GM18499 (cell line): Measurements from ENCODE around the gene OPA3.

ENCODE experiments used
- ATAC-seq: cut with Tn5 transposase; IDR thresholded peaks from one replicate; pipeline ENCODE4 v1.9.1; 2021; ENCODE audit warnings: moderate number of reproducible peaks; ENCODE audit not compliant: insufficient read depth, unreplicated experiment

The OPA3 gene

GRCh38 chr19:45599286-45599685, 14.7 kb upstream of the OPA3 start:
- ATAC-seq, result no peak

GRCh38 chr19:45598267-45599001, 13.8 kb upstream of the OPA3 start:
- ATAC-seq, result no peak

DNA sequence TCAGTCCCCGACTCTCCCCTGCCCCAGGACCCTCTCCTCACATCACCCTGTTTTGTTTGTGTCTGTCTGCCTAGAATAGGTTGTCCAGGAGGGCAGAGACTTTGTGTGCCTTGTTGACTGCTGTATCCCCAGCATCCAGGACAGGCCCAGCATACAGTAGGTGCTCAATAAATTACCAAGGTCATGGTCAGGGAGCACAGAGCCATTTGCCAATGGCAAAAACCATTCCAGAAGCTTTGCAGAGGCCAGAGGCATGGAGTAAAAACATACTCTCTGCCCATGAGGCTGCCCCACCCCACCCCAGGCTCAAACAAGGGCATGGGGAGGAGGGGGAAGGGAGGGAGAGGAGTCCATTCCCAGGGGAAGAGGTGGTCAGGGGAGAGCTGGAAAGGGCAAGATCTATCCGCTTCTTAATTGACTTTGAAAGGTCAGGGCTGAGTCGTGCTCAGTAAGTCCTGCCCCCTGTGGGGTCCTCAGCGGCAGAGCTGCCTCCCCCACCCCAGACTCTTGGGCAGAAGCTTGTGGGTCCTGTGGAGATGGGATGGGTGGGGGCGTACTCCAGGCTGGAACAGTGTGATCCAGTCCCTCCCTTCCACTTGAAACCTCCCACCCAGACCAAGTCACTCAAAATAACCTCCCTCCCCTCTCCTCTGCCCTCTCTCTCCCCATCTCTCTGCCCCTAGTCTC, 13.0 kb upstream of the OPA3 start:
- no peak for ATAC-seq

- ATAC-seq, result no peak
Observed at GRCh38 chr19:45595814-45596213, 11.2 kb upstream of the OPA3 start.

- no peak for ATAC-seq
Observed at GRCh38 chr19:45593520-45593919, 8.9 kb upstream of the OPA3 start.

DNA sequence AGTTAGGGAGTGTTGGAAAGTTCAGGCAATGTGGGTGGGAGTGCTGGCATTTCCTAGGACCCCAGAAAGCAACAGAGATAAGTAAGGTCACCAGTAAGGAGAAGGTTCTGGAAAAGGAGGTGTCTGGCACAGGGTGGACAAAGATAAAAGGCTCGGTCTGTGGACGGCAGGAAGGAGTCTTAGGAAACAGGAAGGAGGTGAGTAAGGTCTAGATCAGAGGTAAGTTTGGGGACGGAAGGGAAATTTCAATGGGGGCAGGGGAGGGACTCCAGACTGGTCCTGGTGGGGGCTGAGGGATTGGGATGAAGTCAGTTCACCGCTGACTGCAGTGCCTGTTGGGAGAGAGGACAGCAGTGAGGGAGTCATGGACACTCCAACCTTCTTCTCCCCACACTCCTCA, 7.8 kb upstream of the OPA3 start:
- ATAC-seq, result no peak

DNA sequence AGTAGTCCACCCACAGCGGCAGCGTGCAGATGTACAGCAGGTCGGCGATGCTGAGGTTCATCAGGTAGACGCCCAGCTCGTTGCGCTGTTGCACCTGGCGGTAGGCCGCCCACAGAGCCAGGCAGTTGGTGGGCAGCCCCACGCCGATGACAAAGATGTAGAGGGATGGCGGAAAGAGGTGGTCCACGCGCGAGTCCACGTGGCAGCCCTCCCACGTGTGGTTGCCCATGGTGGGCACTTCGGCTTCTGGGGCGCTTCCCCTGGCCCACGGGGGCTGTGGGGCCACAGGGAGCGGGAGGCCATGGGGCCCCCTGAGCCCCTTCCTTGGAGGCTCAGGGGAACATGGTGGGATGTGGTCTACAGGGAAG, 7.0 kb upstream of the OPA3 start:
- no peak for ATAC-seq

DNA sequence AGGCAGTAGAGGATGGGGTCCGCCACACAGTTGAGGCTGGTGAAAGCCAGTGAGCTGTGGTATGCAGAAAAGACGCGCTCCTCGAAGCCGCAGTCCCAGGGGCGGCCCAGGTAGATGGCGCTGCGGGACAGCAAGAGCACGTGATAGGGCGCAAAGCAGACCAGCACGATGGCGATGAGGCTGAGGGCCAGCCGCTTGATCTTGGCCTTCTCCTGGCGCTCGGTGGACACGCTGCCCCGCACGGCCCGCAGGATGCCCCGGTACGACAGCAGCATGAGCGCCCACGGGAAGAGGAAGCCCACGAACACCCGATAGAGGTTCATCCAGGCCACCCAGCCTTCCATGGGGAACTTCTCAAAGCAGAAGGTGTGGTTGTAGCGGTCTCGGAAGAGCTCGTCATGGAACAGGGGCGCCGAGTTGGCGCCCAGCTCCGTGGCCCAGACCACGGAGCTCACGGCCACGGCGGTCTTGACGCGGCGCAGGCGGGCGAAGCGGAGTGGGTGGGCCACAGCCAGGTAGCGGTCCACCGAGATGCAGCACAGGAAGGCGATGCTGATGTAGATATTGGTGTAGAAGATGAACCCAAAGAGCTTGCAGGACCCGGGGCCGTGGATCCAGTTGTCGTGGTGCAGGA, 6.5 kb upstream of the OPA3 start:
- ATAC-seq, result no peak

DNA sequence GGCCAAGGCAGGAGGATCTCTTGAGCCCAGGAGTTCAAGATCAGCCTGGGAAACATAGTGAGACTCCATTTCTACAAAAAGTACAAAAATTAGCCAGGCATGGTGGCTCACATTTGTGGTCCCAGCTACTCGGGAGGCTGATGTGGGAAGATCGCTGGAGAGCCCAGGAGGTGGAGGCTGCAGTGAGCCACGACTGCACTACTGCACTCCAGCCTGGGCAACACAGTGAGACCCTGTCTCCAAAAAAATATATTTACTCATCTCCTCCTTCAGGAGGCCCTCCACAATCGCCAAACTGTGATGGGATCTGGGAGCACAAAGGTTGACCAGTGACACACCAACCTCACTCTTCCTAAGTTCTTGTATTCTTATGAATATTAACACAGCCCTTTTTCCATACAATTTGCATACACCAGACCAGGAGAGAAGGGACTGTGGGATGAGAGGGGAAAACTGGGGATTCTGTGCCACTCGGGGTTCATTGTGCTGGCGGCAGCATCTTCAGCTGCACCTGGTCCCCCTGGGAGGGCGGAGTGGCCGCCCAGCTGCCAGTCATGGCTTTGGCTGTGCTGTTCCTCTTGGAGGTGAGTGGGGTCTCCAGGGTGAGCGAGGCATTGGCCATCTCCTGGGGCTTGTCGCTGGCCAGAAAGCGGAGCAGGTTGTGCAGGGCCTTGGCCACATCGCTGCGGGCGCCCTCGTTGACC, 5.8 kb upstream of the OPA3 start:
- ATAC-seq, result no peak

GRCh38 chr19:45589768-45590167, 5.2 kb upstream of the OPA3 start:
- ATAC-seq, result no peak

DNA sequence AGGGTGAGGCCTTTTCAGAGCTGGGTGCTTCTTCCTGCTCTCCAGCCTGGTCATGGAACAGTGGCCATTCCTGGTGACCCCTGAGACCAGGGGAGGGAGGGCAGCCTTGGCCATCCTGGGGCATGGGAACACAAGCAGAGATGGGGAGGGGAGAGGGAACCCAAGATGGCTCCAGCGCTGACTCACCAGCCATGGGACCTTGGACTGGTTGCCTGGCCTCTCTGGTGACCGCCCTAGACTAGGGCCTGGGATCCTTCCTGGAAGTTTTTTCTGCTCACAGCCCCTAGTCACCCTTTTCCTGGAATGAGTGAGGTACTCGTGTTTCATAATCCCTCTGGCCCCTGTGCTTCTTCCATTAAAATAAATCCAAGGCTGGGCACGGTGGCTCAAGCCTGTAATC, 3.3 kb upstream of the OPA3 start:
- no peak for ATAC-seq

DNA sequence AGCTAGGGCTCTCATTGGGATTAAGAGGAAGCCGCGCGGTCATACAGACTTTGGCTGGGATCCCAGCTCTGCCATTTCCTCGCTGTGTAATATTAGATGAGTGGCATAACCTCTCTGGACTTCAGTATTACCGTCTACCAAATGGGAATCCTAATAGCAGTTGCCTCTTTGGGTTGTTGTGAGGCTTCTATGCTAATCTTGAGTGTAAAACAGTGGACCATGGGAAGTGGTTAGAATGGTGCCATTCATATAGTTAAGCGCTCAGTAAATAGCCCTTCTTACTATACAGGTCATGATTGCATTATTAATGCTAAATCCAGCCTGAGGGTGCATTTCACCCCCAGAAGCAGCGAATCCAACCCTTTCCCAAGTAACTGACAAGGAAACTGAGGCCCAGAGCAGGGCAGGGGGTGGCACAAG, 566 bp upstream of the OPA3 start:
- ATAC-seq, result no peak

DNA sequence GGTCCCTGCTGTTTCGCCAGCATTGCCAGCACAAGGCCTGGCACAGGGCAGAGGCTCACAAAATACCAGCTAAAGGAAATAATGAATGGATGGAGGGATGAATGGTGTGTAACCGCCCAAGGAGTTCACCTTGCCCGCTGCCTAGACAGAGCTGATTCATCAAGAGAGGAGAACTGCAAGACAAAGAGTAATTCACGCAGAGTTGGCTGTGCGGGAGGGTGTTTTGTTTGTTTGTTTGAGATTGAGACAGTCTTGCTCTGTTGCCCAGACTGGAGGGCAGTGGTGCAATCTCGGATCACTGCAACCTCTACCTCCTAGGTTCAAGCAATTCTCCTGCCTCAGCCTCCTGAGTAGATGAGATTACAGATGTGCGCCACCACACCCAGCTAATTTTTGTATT, 3.0 kb downstream of the OPA3 start:
- ATAC-seq, result no peak

GRCh38 chr19:45578861-45579260, 5.7 kb downstream of the OPA3 start:
- ATAC-seq, result no peak

GRCh38 chr19:45577111-45577905, 7.3 kb downstream of the OPA3 start:
- ATAC-seq, result no peak

GRCh38 chr19:45576682-45577081, 7.9 kb downstream of the OPA3 start:
- ATAC-seq, result no peak

- no peak for ATAC-seq
Observed at GRCh38 chr19:45575216-45575615, 9.4 kb downstream of the OPA3 start.

- ATAC-seq, result no peak
Observed at GRCh38 chr19:45574526-45574925, 10.1 kb downstream of the OPA3 start.

DNA sequence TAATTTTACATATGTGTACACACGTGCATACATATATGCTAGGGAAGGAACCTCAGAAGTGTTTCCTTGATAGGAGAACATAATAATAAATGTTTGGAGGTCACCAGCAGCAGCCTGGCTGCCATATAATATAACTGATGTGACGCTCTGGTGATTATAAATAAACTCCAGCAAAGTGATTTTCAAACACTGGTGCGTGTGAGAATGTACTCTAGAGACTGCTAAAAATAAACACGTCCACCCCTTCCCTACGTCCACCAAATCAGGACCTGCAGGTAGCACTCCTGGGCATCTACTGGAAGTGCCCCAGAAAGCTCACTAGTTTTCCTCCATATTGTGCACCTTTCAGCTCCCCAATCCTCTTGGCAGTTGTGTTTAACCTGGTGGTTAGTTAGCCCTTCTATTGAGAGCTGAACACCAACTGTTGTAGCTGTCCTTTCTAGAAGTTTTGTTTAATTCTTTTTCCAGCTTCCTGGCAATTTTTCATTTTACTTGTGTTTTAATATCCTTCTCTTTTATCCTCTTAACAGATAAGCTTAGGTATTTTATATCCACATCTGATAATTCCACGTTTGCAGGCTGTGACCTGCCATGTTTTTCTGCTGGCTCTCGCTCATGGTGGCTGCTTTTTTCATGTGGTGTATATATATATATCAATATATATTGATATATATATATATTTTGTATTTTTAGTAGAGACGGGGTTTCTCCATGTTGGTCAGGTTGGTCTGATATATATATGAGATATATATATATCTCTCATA, 13.0 kb downstream of the OPA3 start:
- no peak for ATAC-seq
